HEK293T (cell line): ENCODE results near the gene AASDHPPT.
"Not testable (repeated sequence)": the region's sequence is repeated elsewhere in the genome, so short reads cannot be mapped to it uniquely, and the experiment has no call there.

Source experiments
- CTCF ChIA-PET: fragments of 350-600 bp; formaldehyde crosslinking; extraction: SDS; loops from one replicate; lab custom pipeline; 2021; ENCODE audit warnings: antibody characterized with exemption, inconsistent platforms; lab: Yijun Ruan, JAX
- POLR2A ChIA-PET: fragments of 350-600 bp; formaldehyde crosslinking; extraction: SDS; loops from one replicate; lab custom pipeline; 2020; ENCODE audit warnings: antibody characterized with exemption, inconsistent platforms; lab: Yijun Ruan, JAX
- DNase-seq: peaks from one replicate; pipeline ENCODE4 v3.0.0; 2012; ENCODE audit warnings: mixed read lengths; ENCODE audit errors: extremely low spot score
- ARNT ChIP-seq: fragments of 450-650 bp; IDR thresholded peaks from 2 replicates; pipeline ENCODE4 v1.6.1; 2017; ENCODE audit warnings: mild to moderate bottlenecking
- BHLHE40 ChIP-seq: fragments of 450-650 bp; IDR thresholded peaks from 2 replicates; pipeline ENCODE4 v1.6.1; 2016; ENCODE audit warnings: mild to moderate bottlenecking, moderate library complexity, borderline replicate concordance
- CTBP1 ChIP-seq: fragments of 450-650 bp; IDR thresholded peaks from 2 replicates; pipeline ENCODE4 v1.6.1; 2016; ENCODE audit warnings: borderline replicate concordance
- ELF4 ChIP-seq: fragments of 450-650 bp; IDR thresholded peaks from 2 replicates; pipeline ENCODE4 v1.6.1; 2017; ENCODE audit warnings: antibody characterized with exemption
- FOXA1 ChIP-seq: fragments of 450-650 bp; IDR thresholded peaks from 2 replicates; pipeline ENCODE4 v1.6.1; 2016; ENCODE audit warnings: mild to moderate bottlenecking
- FOXK2 ChIP-seq: fragments of 450-650 bp; IDR thresholded peaks from 2 replicates; pipeline ENCODE4 v1.6.1; 2016; ENCODE audit warnings: mild to moderate bottlenecking
- FOXM1 ChIP-seq: fragments of 450-650 bp; IDR thresholded peaks from 2 replicates; pipeline ENCODE4 v1.6.1; 2017; ENCODE audit warnings: mild to moderate bottlenecking, borderline replicate concordance
- HDGF ChIP-seq: fragments of 450-650 bp; IDR thresholded peaks from 2 replicates; pipeline ENCODE4 v1.6.1; 2017; ENCODE audit warnings: antibody characterized with exemption, borderline replicate concordance
- L3MBTL2 ChIP-seq: fragments of 450-650 bp; conservative IDR thresholded peaks from 2 replicates; pipeline ENCODE4 v1.6.1; 2016; ENCODE audit warnings: mild to moderate bottlenecking
- LEF1 ChIP-seq: fragments of 450-650 bp; IDR thresholded peaks from 2 replicates; pipeline ENCODE4 v1.6.1; 2017; ENCODE audit warnings: mild to moderate bottlenecking, borderline replicate concordance
- NFRKB ChIP-seq: fragments of 450-650 bp; IDR thresholded peaks from 2 replicates; pipeline ENCODE4 v1.6.1; 2016; ENCODE audit warnings: mild to moderate bottlenecking, moderate library complexity
- SP1 ChIP-seq: fragments of 450-650 bp; IDR thresholded peaks from 2 replicates; pipeline ENCODE4 v1.6.1; 2017
- SUZ12 ChIP-seq: fragments of 450-650 bp; IDR thresholded peaks from 2 replicates; pipeline ENCODE4 v1.6.1; 2016; ENCODE audit warnings: mild to moderate bottlenecking
- TARDBP ChIP-seq: fragments of 450-650 bp; IDR thresholded peaks from 2 replicates; pipeline ENCODE4 v1.6.1; 2016
- ZNF384 ChIP-seq: fragments of 450-650 bp; IDR thresholded peaks from 2 replicates; pipeline ENCODE4 v1.6.1; 2016
- TF ChIP-seq, protein P1 (sequence below): fragments of 450-650 bp; IDR thresholded peaks from 2 replicates; pipeline ENCODE4 v1.6.1; 2016

The AASDHPPT gene

DNA sequence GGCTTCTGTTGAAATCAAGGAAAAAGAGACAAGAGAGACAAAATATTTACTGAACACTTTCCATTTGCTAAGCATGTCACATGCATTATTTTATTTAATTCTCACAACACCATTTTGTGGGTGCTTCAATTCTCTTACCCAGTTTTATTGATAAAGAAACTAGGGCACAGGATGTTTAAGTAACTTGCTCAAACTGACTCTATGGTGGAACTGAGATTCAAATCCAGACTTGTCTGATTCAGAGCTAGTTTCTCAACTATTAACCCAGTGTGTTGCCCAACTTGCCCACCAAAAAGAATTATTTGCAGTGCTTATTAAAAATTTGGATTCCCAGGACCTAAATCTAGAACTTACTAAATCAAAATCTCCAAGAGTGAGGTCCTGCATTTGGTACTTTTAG lies 33.9 kb upstream of the AASDHPPT start:
- DNase-seq: no peak
- ChIA-PET CTCF (no interaction called here), POLR2A (no interaction called here)
- TF ChIP-seq SUZ12 (no peak), ZNF384 (no peak), FOXA1 (no peak), SP1 (no peak), FOXK2 (no peak), NFRKB (no peak), HDGF (no peak), L3MBTL2 (no peak), ELF4 (no peak), ARNT (no peak), TARDBP (no peak), BHLHE40 (no peak), FOXM1 (no peak), CTBP1 (no peak), LEF1 (no peak)
- TF ChIP-seq, protein P1, sequence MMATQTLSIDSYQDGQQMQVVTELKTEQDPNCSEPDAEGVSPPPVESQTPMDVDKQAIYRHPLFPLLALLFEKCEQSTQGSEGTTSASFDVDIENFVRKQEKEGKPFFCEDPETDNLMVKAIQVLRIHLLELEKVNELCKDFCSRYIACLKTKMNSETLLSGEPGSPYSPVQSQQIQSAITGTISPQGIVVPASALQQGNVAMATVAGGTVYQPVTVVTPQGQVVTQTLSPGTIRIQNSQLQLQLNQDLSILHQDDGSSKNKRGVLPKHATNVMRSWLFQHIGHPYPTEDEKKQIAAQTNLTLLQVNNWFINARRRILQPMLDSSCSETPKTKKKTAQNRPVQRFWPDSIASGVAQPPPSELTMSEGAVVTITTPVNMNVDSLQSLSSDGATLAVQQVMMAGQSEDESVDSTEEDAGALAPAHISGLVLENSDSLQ: no peak

DNA sequence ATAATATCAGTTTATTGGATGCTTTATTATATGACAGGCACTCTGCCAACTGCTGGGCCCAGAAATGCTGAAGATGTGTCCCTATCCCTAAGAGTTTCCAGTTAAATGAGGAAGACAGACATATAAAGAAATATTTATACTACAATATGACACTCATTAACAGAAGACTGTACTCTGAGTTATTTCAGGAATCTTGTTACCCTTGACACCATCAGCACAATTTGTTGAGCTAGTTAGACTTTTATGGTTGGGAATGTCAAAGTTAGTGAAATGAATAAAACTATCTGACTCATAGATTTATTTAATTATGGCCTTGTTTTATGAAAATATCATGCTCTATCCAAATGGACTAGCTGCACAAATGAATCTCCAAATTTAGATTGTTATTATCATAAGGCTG lies 29.8 kb upstream of the AASDHPPT start:
- no peak for TF ChIP-seq LEF1
- no peak for TF ChIP-seq ELF4
- TF ChIP-seq, protein P1: no peak
- no peak for TF ChIP-seq ZNF384
- no peak for TF ChIP-seq CTBP1
- no peak for TF ChIP-seq HDGF
- no peak for TF ChIP-seq FOXK2
- TF ChIP-seq TARDBP: no peak
- no peak for TF ChIP-seq FOXA1
- TF ChIP-seq SP1: no peak
- no peak for TF ChIP-seq BHLHE40
- no peak for TF ChIP-seq L3MBTL2
- no peak for TF ChIP-seq SUZ12
- TF ChIP-seq ARNT: no peak
- TF ChIP-seq FOXM1: no peak
- TF ChIP-seq NFRKB: no peak
- ChIA-PET CTCF (no interaction called here), POLR2A (no interaction called here)
- DNase-seq: no peak

DNA sequence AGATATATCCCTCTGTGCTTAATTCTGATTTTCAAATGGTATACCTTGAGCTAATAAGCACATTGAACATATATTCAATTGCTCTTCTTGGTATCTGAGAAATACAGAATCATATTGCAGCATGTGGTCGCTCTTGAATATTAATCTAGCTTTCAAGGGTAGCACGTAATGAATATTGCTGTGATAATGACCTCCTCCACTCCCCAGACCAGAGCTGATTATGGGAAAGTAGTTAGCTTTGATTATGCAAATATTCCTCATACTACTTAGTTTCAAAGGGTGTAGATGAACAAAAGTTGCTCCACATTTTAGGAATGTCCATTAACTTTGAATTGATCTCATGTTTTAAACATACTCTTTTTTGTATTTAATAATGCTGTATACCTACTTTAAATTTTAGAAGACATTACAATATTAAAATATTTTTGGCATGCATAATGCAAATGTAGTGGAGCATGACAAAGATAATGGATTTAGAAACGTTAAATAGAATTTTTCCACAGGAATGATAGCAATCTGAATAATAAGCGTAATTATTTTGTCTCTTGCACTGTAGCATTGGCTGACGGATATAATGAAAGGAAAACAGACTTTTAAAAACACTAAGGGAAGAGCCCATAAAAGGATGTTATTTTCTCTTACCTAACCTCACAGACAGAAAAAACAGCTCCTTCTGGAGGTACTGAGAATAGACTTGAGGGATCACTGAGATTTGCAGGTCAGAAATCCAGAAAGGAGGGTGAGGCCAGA lies 27.6 kb upstream of the AASDHPPT start:
- ChIA-PET POLR2A (no interaction called here), CTCF (interaction anchor here (1.0 kb wide), 1 partner anchor 19 kb away, joined by 4 read pairs; no protein-coding TSS in a partner anchor)
- TF ChIP-seq HDGF (no peak), CTBP1 (no peak), LEF1 (no peak)
- no peak for DNase-seq

DNA sequence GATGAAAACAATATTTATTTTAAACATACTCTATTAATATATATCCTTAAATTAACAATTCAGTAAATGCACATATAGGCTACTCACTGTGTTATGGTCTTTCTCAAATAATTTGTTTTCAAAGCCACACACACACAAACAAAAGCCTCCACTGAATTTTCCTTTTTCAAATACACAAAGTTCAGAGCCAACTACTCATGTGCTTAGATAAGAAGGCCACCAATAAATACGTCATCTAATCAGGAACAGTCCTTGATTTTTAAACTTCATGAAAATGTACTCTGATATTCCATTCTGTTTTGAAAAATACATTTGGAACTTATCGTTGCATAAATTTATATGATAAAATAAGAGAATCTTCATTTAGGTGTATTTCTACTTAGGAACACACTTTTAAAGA lies 26.4 kb upstream of the AASDHPPT start:
- no peak for TF ChIP-seq TARDBP
- TF ChIP-seq ARNT: no peak
- TF ChIP-seq, protein P1: no peak
- TF ChIP-seq CTBP1: no peak
- TF ChIP-seq NFRKB: no peak
- no peak for TF ChIP-seq SP1
- no peak for TF ChIP-seq HDGF
- CTCF ChIA-PET: no interaction called here
- POLR2A ChIA-PET: no interaction called here
- no peak for DNase-seq

DNA sequence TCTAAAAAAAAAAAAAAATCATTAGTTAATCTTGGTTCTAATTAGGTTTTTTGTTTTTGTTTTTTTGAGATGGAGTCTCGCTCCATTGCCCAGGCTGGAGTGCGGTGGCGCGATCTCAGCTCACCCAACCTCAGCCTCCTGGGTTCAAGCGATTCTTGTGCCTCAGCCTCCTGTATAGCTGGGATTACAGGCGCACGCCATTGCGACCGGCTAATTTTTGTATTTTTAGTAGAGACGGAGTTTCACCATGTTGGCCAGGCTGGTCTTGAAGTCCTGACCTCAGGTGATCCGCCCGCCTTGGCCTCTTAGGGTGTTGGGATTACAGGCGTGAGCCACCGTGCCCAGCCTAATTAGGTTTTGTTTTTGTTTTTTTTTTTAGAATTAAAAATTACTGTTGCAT lies 19.1 kb upstream of the AASDHPPT start:
- CTCF ChIA-PET, POLR2A ChIA-PET, DNase-seq: not testable (repeated sequence)

DNA sequence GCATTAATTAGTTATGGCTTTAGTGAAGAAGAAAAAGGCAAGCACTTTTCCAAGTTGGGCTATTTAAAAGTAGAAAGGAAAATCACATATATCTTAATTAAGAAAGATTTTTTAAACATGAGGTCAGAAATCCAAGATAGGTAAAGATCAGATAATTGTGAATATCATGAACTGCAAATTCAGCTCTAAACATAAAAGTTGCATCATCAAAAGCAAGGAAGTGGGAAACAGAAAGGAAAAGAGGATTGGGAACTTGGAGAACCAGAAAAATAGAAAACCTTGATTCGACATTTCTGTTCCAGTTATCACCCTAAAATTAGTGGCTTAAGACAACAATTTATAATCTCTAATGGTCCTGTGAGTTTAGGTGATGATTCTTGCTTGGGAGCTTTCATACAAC lies 17.8 kb upstream of the AASDHPPT start:
- POLR2A ChIA-PET: no interaction called here
- no peak for DNase-seq
- TF ChIP-seq ELF4: no peak
- TF ChIP-seq L3MBTL2: no peak
- TF ChIP-seq FOXA1: no peak
- no peak for TF ChIP-seq SUZ12
- TF ChIP-seq FOXK2: no peak
- no peak for TF ChIP-seq ZNF384
- no peak for TF ChIP-seq SP1
- TF ChIP-seq CTBP1: no peak
- TF ChIP-seq NFRKB: no peak
- no peak for TF ChIP-seq TARDBP
- no peak for TF ChIP-seq BHLHE40
- TF ChIP-seq ARNT: no peak
- no peak for TF ChIP-seq LEF1
- TF ChIP-seq, protein P1: no peak
- no peak for TF ChIP-seq HDGF
- no peak for TF ChIP-seq FOXM1
- CTCF ChIA-PET: no interaction called here
